Adrenal gland (tissue), 5 donors: ENCODE data around the gene TNIK.

Experiments used
- POLR2A ChIP-seq, 2 donors: fragments of 450-650 bp; IDR thresholded peaks; one replicate each; pipeline ENCODE4 v1.6.1; 2017; ENCODE audit warnings: antibody characterized with exemption in 2 of 2, mild to moderate bottlenecking in 2 of 2, moderate library complexity in 1 of 2
- TF ChIP-seq, protein P1 (sequence below), 6 experiments: fragments of 450-650 bp in 4 of 6; fragments of 200-600 bp in 2 of 6; sonication (generic) in 1 of 6; IDR thresholded peaks; 1 replicate in 5 of 6; 2 replicates in 1 of 6; pipeline versions ENCODE4 v1.5.1 to v1.8.0; 2016 to 2021; ENCODE audit warnings: antibody characterized with exemption in 6 of 6, mild to moderate bottlenecking in 2 of 6, moderate library complexity in 1 of 6
- donor health status: DM: no; HTN: no; CAD: no.

DNA sequence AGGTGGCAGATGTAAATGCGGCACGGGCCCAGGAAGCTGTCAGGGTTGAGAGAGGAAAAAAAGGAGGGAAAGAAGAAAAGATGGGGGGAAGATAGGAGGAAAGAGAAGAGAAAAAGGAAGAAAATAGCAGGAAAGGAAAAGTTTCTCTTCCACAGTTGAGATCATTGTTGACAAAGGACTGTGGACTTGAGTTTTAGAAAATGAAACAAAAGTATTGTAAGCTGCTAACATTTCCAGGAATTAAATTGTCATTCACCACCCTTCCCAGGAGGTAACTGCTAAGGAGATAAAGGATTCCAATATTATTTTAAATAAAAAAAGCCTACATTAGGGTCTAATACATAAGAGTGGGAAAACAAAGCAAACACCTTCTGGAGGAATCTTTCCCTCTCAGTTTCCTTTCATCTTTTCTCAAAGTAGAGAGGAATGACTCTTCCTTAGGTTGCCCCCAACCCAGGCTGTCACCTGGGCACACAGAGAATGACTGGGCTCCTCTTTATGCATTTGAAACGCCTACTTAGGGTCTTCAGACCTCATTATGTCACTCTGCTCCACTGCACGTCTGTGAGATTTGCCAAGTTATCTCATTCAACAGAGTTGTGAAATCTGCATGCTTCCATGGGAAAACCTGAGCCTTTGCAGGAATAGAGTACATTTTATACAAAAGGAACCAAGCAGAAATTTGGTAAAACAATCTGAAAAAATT is 194.0 kb downstream of the TNIK start:
- TF ChIP-seq, protein P1, sequence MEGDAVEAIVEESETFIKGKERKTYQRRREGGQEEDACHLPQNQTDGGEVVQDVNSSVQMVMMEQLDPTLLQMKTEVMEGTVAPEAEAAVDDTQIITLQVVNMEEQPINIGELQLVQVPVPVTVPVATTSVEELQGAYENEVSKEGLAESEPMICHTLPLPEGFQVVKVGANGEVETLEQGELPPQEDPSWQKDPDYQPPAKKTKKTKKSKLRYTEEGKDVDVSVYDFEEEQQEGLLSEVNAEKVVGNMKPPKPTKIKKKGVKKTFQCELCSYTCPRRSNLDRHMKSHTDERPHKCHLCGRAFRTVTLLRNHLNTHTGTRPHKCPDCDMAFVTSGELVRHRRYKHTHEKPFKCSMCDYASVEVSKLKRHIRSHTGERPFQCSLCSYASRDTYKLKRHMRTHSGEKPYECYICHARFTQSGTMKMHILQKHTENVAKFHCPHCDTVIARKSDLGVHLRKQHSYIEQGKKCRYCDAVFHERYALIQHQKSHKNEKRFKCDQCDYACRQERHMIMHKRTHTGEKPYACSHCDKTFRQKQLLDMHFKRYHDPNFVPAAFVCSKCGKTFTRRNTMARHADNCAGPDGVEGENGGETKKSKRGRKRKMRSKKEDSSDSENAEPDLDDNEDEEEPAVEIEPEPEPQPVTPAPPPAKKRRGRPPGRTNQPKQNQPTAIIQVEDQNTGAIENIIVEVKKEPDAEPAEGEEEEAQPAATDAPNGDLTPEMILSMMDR (IDR thresholded peaks at IDR 0.05) = no peak
- no peak for TF ChIP-seq POLR2A (IDR thresholded peaks at IDR 0.05)
